GM19463 (cell line): Measurements from ENCODE around the gene AMBP.
"Not testable (repeated sequence)": the region's sequence is repeated elsewhere in the genome, so short reads cannot be mapped to it uniquely, and the experiment has no call there.

Experiments used
- ATAC-seq: cut with Tn5 transposase; IDR thresholded peaks from one replicate; pipeline ENCODE4 v1.9.1; 2021; ENCODE audit warnings: mild to moderate bottlenecking, moderate library complexity; ENCODE audit not compliant: unreplicated experiment

The AMBP gene

GRCh38 chr9:114053246-114054005 is 24.7 kb downstream of the AMBP start:
- ATAC-seq = no peak

- no peak for ATAC-seq
Measured at GRCh38 chr9:114051706-114052105, 26.4 kb downstream of the AMBP start.

GRCh38 chr9:114051281-114051680 is 26.8 kb downstream of the AMBP start:
- no peak for ATAC-seq

DNA sequence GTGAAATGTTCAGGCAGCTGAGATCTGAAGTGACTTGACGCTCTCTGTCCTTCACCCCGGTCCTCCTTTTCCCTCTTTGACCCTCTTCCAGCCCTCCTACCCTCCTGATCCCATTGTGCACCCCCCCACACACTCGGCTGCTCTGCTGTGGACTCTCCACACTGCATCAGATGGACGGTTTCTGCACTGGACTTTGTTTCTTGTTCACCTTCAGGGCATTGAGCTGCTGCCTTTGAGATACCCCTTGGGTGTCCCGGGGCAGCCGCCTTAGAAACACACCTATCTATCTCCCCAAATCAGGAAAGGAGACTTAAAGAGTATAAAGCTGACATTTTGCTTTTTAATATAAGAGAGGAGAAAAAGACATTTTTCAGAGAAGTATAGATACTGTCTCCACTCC is 27.5 kb downstream of the AMBP start:
- no peak for ATAC-seq

DNA sequence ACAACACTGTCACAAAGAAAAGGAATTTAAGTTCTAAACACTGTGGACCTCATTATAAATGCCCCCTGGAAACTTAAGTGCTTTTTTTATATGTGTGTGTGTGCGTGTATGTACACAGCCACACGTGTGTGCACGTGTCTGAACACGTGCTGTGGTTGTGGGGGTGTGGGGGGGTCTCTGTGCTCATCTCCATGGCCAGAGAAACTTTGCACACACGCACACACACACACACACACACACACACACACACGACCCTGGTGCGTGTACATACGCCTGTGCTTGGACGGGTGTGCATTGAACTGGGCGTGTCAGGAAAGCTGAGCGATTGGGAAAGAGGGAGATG is 27.9 kb downstream of the AMBP start:
- no peak for ATAC-seq

DNA sequence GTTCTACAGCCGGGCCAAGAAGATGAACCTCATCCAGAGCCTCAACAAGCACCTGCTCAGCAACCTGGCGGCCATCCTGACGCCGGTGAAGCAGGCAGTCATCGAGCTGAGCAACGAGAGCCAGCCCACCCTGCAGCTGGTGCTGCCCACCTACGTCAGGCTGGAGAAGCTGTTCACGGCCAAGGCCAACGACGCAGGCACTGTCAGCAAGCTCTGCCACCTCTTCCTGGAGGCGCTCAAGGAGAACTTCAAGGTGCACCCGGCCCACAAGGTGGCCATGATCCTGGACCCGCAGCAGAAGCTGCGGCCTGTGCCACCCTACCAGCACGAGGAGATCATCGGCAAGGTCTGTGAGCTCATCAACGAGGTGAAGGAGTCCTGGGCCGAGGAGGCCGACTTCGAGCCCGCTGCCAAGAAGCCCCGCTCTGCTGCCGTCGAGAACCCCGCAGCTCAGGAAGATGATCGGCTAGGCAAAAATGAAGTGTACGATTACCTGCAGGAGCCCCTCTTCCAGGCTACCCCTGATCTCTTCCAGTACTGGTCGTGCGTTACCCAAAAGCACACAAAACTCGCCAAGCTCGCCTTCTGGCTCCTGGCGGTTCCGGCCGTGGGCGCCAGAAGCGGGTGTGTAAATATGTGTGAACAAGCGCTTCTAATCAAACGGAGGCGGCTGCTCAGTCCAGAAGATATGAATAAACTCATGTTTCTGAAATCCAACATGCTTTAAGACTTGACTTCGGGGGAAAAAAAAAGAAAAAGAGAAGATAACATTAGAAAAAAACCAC is 28.5 kb downstream of the AMBP start:
- no peak for ATAC-seq

DNA sequence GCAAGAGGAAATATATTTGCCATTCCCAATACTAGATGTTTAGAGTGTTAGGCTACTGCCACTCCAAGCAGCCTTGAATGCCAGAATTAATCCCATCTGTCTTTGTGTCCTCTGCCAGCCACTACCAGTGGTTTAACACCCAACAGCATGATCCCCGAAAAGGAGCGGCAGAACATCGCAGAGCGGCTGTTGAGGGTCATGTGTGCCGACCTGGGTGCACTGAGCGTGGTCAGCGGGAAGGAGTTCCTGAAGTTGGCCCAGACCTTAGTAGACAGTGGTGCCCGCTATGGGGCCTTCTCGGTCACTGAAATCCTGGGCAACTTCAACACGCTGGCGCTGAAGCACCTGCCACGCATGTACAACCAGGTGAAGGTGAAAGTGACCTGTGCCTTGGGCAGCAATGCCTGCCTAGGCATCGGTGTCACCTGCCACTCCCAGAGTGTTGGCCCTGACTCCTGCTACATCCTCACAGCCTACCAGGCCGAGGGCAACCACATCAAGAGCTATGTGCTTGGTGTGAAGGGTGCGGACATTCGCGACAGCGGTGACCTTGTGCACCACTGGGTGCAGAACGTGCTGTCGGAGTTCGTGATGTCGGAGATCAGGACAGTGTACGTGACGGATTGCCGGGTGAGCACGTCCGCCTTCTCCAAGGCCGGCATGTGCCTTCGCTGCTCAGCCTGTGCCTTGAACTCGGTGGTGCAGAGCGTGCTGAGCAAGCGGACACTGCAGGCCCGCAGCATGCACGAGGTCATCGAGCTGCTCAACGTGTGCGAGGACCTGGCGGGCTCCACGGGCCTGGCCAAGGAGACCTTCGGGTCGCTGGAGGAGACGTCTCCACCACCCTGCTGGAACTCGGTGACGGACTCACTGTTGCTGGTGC is 29.3 kb downstream of the AMBP start:
- ATAC-seq = no peak

- no peak for ATAC-seq
Measured at GRCh38 chr9:114047717-114048116, 30.4 kb downstream of the AMBP start.

- ATAC-seq = no peak
Measured at GRCh38 chr9:114046875-114047274, 31.2 kb downstream of the AMBP start.

GRCh38 chr9:114046237-114046755 is 31.8 kb downstream of the AMBP start:
- ATAC-seq = no peak

- ATAC-seq = not testable (repeated sequence)
Measured at GRCh38 chr9:114043660-114044059, 34.4 kb downstream of the AMBP start.

DNA sequence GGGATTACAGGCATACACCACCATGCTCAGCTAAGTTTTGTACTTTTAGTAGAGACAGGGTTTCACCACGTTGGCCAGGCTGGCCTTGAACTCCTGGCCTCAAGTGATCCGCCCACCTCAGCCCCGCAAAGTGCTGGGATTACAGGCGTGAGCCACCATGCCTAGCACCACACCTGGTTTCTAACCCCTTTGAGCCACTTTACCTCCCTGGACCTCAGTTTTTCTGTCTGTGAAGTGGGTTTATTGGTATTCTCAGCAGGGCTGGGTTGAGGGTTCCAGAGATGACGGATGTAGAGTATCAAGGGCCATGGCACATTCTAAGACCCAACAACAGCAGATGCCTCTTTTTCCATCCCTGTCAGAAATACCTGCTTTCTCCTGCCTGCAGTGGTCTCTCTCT is 38.6 kb downstream of the AMBP start:
- no peak for ATAC-seq

GRCh38 chr9:114038724-114039313 is 39.3 kb downstream of the AMBP start:
- ATAC-seq = no peak

GRCh38 chr9:114037961-114038723 is 40.0 kb downstream of the AMBP start:
- no peak for ATAC-seq

DNA sequence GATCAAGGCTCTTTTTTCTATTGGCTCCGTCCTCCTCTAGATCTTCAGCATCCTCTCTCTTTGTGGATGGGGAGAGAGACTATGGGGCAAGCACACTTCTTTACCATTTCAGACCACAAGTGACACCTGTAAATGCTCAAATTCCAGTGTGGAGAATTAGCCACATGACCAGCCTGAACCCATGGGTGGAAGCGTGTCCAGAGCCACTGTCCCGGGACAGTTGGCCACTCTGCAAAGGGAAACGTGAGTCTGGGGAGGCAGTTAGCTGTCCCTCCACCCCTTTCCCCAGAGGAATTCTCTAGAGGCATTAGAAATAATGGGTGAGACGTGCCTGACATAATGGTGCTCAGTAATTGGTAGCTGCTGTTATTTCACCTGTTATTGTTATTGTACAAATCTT is 40.9 kb downstream of the AMBP start:
- ATAC-seq = no peak

DNA sequence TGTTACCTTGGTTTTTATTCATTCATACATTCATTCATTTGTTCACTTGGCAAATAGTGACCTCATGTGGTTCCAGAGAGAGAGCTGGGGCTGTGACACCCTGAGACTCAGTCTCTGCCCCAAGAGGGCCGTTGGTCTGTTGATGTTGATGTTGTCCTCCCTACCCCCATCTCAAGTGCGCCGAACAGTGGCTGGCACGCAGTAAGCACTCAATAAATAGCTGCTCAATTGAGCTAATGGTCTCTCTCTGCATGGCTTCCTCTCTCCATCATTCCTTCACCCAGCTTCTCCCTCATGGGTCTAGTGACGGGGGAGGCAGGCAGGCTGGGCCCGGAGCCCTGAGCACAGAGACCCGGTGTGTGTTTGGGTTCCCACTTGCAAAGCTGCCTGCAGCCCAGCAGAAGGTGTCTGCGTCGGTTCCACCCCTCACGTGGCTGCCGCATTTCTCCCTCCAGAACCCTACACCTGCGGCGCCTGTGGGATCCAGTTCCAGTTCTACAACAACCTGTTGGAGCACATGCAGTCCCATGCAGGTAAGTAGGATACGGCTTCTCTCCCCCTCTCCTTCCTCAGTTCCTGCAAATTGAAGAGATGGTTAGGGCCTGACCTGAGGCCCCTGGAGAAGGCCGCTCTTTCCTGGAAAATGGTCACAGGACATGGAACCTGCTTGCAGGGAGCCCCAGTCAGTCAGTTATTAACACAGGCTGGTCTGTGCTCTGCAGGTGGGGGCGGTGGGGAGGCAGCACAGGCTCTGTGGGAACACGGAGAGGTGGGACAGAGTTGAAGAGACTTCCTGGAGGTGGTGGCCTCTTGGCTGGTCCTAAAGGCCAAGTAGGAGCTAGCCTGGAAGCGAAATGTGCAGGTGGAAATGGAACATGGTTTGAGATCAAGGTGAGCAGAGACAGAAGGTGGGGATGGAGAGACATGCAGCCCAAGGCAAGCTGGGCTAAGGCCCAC is 42.0 kb downstream of the AMBP start:
- no peak for ATAC-seq

- no peak for ATAC-seq
Measured at GRCh38 chr9:114035221-114035844, 42.8 kb downstream of the AMBP start.

DNA sequence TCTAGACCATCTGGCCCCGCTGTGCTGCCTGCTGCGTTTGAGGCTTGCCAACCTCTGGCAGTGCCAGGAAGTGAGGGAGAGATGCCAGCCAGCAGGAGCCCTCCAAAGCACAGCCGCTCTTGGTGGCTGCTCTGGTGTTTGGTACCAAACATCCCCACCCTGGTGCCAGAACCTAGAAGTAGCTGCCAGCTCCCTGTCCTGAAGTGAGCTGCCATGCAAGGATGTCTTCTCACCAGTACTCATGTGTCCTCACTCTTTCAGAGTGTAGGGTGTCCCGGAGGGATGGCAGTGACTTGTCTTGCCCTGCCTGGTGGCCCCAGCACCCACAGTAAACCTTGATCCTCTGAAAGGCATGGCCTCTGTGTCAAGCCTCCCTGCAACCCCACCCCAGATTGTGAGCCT is 43.4 kb downstream of the AMBP start:
- no peak for ATAC-seq

DNA sequence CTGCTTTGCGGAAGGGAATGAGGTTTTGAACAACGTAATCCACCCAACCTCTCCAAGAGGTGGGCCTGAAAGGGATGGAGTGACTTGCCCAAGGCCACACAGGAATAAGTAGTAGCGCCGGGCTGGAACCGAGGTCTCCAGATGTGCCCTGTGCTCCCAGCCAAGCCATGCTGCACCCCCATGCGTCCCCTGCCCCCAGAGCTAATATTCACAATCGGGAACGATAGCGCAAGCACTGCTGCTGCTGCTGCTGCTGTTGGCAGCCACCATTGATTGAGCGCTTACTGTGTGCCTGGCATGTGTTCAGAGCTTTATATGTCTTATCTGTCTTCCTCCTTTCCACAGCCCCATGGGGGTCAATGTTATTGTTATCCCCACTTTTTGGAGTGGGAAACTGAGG is 43.9 kb downstream of the AMBP start:
- ATAC-seq = no peak
